Measurements from ENCODE around the gene DNAJB6.

The DNAJB6 gene

DNA sequence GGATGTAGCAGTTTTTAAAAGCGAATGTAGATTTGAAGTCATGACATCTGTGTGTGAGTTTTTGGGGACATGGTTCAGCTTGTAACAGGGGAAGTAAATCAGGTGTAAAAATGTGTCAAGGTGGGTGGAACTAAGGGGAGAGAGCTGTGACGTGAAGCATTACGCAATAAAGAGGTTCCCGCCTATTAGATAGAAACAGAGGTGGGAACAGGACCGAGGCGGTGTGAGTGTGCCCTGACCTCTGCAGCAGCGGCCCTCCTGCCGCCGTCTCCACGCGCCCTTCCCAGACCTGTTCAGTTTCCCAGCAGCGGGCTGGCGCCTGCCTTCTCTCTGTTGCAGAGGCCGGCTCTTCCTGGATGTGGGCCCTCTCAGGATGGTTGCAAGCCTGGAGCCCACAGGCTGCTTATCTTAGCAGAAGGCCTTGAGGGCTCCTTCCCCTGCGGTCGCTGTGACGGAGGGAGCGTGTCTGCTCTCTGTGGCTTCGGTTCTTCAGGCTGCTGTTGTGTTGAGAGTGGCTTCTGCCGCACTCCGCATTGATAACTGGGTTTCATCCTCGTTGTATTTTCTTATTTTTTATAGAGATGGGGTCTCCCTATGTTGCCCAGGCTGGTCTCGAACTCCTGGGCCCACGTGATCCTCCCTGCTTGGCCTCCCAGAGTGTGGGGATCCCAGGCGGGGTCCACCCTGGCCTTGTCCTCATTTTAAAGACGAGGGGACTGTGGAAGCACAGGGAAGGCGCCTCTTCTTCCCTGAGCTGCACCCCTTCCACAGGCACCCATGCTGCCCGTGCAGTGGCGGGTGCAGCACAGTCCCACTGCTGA, 65.0 kb downstream of the DNAJB6 start:
- H3K27ac ChIP-seq (ENCODE audit: low read depth, low read length), result no peak overlapping the region
- H3K4me3 ChIP-seq (ENCODE audit: low read depth in 1 of 5, low read length in 5 of 5), result no peak overlapping the region
- H3K9ac ChIP-seq (ENCODE audit: low read length in 5 of 5), result no peak overlapping the region
- peaks cover 0 to 67% (median 31%) of the 10 kb centered on the region in 5 donors for H3K36me3 ChIP-seq (ENCODE audit: control insufficient read depth in 5 of 5, insufficient read depth in 5 of 5, low read length in 5 of 5)
- H3K9me3 ChIP-seq (ENCODE audit: control insufficient read depth in 5 of 5, low read length in 5 of 5), result no peaks in the 10 kb centered on the region
- peaks cover 5 to 31% (median 22%) of the 10 kb centered on the region in 5 donors for H3K4me1 ChIP-seq (ENCODE audit: control insufficient read depth in 5 of 5, insufficient read depth in 5 of 5, low read length in 5 of 5)
- no peaks in the 10 kb centered on the region for H3K27me3 ChIP-seq (ENCODE audit: control insufficient read depth in 5 of 5, insufficient read depth in 4 of 5, low read length in 5 of 5)

DNA sequence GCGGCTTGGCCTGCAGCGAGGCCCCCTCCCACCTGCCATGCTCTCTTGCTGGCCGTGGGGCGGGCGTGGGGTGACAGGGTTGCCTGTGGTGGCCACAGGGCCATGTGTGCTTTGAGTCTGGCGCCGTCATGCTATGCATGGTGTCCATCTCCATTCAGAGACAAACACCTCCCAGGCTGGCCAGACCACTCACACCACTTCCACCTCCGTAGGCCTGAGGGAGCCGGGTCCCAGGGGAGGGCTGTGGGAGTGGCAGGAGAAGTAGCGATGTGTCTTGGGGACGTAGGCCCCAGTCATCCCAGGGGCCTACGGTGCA, 65.5 kb downstream of the DNAJB6 start:
- H3K36me3 ChIP-seq (ENCODE audit: control insufficient read depth in 5 of 5, insufficient read depth in 5 of 5, low read length in 5 of 5), result peaks cover 0 to 67% (median 28%) of the 10 kb centered on the region in 5 donors
- H3K27ac ChIP-seq (ENCODE audit: low read depth, low read length), result no peak overlapping the region
- peaks cover 5 to 30% (median 22%) of the 10 kb centered on the region in 5 donors for H3K4me1 ChIP-seq (ENCODE audit: control insufficient read depth in 5 of 5, insufficient read depth in 5 of 5, low read length in 5 of 5)
- no peaks in the 10 kb centered on the region for H3K27me3 ChIP-seq (ENCODE audit: control insufficient read depth in 5 of 5, insufficient read depth in 4 of 5, low read length in 5 of 5)
- no peaks in the 10 kb centered on the region for H3K9me3 ChIP-seq (ENCODE audit: control insufficient read depth in 5 of 5, low read length in 5 of 5)
- no peak overlapping the region for H3K9ac ChIP-seq (ENCODE audit: low read length in 5 of 5)
- no peak overlapping the region for H3K4me3 ChIP-seq (ENCODE audit: low read depth in 1 of 5, low read length in 5 of 5)

DNA sequence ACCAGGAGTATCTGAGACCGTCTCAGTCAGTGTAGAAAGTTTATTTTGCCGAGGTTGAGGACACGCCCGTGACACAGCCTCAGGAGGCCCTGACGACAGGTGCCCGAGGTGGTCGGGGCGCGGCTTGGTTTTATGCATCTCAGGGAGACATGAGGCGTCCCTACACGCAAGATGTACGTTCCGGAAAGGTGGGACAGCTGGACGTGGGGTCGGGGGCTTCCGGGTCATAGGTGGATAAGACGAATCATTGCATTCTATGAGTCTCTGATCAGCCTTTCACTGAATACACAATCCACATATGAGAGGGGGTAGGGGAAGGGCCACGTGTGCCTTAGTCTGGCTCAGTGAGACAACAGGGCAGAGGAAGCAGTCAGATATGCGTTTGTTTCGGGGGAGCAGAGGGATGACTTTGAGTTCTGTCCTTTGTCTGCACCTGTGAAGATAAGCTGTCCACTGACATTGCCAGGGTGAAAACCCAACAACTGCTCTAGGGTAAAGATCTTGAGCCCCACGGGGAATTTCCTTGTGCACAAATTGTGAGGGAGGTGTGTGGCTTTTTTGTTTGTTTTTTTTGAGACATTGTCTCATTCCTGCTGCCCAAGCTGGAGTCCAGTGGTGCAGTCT, 66.2 kb downstream of the DNAJB6 start:
- Histone ChIP-seq H3K9ac (ENCODE audit: low read length in 5 of 5) (no peak overlapping the region), H3K27me3 (ENCODE audit: control insufficient read depth in 5 of 5, insufficient read depth in 4 of 5, low read length in 5 of 5) (no peaks in the 10 kb centered on the region), H3K4me3 (ENCODE audit: low read depth in 1 of 5, low read length in 5 of 5) (no peak overlapping the region), H3K27ac (ENCODE audit: low read depth, low read length) (no peak overlapping the region), H3K9me3 (ENCODE audit: control insufficient read depth in 5 of 5, low read length in 5 of 5) (no peaks in the 10 kb centered on the region), H3K36me3 (ENCODE audit: control insufficient read depth in 5 of 5, insufficient read depth in 5 of 5, low read length in 5 of 5) (peaks cover 0 to 71% (median 34%) of the 10 kb centered on the region in 5 donors), H3K4me1 (ENCODE audit: control insufficient read depth in 5 of 5, insufficient read depth in 5 of 5, low read length in 5 of 5) (peaks cover 5 to 24% (median 15%) of the 10 kb centered on the region in 5 donors)

DNA sequence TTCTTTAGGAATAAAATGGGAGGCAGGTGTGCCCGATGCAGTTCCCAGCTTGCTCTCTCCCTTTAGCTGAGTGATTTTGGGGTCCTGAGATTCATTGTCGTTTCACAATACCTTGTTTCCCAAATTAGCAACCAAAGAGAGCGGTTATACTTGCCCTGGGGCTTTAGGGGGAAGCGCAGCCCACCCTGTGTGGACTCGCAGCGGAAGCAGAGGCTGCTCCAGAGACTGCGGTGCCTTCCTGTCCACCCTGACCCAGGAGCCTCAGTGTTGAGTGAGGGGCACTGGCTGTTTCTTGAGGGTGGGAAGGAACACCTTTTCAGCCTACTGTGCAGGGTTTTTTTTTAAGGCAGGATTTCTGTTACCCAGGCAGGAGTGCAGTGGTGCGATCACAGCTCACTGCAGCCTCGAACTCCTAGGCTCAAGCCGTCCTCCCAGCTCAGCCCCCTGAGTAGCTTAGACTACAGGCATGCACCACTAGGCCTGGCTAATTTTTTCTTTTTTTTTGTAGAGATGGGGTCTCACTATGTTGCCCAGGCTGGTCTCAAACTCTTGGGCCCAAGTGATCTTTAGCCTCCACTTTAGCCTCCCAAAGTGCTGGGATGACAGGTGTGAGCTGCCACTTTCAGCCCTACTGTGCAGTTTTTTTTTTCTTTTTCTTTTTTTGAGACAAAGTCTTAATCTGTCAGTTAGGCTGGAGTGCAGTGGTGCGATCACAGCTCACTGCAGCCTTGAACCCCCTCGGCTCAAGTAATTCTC, 67.0 kb downstream of the DNAJB6 start:
- Histone ChIP-seq H3K27me3 (ENCODE audit: control insufficient read depth in 5 of 5, insufficient read depth in 4 of 5, low read length in 5 of 5) (no peaks in the 10 kb centered on the region), H3K9ac (ENCODE audit: low read length in 5 of 5) (no peak overlapping the region), H3K36me3 (ENCODE audit: control insufficient read depth in 5 of 5, insufficient read depth in 5 of 5, low read length in 5 of 5) (peaks cover 0 to 77% (median 35%) of the 10 kb centered on the region in 5 donors), H3K27ac (ENCODE audit: low read depth, low read length) (no peak overlapping the region), H3K4me3 (ENCODE audit: low read depth in 1 of 5, low read length in 5 of 5) (no peak overlapping the region), H3K4me1 (ENCODE audit: control insufficient read depth in 5 of 5, insufficient read depth in 5 of 5, low read length in 5 of 5) (peaks cover 2 to 17% (median 7%) of the 10 kb centered on the region in 5 donors), H3K9me3 (ENCODE audit: control insufficient read depth in 5 of 5, low read length in 5 of 5) (no peaks in the 10 kb centered on the region)

DNA sequence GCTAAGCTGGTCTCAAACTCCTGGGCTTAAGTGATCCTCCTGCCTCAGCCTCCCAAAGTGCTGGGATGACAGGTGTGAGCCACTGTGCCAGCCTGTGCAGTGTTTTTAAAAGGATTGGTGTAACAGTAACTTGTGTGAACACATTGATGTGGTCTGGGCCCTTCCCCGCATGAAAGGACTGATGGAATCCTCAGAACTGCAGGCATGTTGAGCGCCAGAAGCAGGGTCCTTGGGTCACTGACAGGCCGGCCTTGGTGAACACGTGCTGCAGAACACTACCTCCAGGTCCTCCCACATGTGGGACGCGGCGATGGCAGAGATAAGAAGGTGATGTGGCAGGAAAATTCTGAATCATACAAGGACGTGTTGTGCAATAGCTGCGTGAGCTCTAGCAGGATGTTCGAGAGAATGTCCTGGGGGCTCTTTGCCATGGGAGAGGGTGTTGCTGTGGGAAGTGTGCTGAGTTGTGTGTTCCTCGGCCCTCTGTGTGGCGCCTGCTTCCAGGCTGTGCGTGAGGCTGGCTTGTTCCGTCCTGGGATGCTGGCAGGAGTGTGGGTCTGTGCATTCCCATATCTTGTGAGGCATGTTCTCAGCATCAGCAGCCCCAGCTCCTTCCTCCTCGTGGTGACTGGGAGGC, 68.2 kb downstream of the DNAJB6 start:
- Histone ChIP-seq H3K36me3 (ENCODE audit: control insufficient read depth in 5 of 5, insufficient read depth in 5 of 5, low read length in 5 of 5) (peaks cover 0 to 80% (median 38%) of the 10 kb centered on the region in 5 donors), H3K9ac (ENCODE audit: low read length in 5 of 5) (no peak overlapping the region), H3K4me1 (ENCODE audit: control insufficient read depth in 5 of 5, insufficient read depth in 5 of 5, low read length in 5 of 5) (peaks cover 0 to 11% (median 5%) of the 10 kb centered on the region in 5 donors), H3K4me3 (ENCODE audit: low read depth in 1 of 5, low read length in 5 of 5) (no peak overlapping the region), H3K27ac (ENCODE audit: low read depth, low read length) (no peak overlapping the region), H3K9me3 (ENCODE audit: control insufficient read depth in 5 of 5, low read length in 5 of 5) (no peaks in the 10 kb centered on the region), H3K27me3 (ENCODE audit: control insufficient read depth in 5 of 5, insufficient read depth in 4 of 5, low read length in 5 of 5) (no peaks in the 10 kb centered on the region)

DNA sequence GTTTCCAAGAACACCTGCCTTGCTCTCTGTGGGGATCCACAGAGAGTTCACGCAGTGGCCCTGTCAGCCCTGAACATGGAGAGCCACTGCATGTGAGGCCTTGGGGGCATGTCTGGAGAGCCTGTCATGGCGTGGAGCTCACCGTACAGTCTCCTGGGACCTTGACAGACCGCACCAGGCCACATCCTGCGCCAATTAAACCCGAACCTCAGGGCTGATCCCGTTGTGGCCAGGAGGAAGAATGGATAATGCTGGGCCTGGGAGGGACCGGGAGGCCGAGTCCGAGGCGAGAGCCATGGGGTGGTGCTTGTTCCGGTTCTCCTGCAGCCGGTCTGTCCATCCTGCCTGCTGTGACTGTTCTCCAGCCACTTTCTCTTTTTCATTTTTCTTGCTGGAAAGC, 68.7 kb downstream of the DNAJB6 start:
- no peaks in the 10 kb centered on the region for H3K27me3 ChIP-seq (ENCODE audit: control insufficient read depth in 5 of 5, insufficient read depth in 4 of 5, low read length in 5 of 5)
- no peaks in the 10 kb centered on the region for H3K9me3 ChIP-seq (ENCODE audit: control insufficient read depth in 5 of 5, low read length in 5 of 5)
- peaks cover 0 to 80% (median 38%) of the 10 kb centered on the region in 5 donors for H3K36me3 ChIP-seq (ENCODE audit: control insufficient read depth in 5 of 5, insufficient read depth in 5 of 5, low read length in 5 of 5)
- H3K4me3 ChIP-seq (ENCODE audit: low read depth in 1 of 5, low read length in 5 of 5), result no peak overlapping the region
- no peak overlapping the region for H3K27ac ChIP-seq (ENCODE audit: low read depth, low read length)
- H3K9ac ChIP-seq (ENCODE audit: low read length in 5 of 5), result no peak overlapping the region
- peaks cover 0 to 11% (median 5%) of the 10 kb centered on the region in 5 donors for H3K4me1 ChIP-seq (ENCODE audit: control insufficient read depth in 5 of 5, insufficient read depth in 5 of 5, low read length in 5 of 5)

DNA sequence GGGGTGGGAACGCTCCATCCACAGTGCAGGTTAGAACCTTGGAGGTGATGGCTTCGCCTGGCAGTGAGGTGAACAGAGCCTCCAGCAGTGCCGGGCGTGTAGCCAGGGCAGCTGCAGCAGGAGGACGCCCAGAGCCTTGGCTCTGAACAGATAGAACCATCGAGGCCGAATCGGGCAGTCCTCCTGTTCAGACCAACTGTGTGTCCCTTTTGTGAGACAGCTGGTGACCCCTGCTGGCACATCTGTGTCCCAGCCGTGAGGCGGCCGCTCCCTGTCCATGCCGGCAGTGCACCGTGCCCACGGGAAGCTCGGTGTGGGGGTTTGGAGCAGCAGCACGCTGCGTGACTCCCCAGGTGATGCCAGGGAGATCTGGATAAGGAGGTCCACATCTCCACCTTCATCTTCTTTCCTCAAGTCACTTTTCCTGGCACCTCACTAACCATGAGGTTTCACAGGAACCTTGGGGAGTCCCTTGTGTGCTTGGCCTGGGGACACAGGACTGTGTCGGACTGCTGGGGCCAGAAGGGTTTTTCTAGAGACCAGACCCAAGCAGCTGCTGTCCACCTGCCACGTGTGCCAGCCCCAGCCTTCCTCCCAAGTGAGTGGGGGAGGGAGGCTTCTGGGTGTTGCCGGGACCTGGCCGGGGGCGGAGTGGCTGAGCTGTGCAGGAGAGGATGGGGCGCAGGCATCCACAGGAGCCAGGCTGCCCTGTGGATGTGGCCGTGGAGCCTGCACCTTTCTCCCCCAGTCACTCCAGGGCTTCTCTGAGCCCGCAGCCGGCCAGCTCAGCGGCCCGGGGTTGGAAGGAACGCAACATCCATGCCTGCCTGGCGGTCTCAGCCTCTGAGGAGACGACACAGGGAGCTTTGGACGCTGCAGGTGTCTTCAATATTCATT, 69.4 kb downstream of the DNAJB6 start:
- Histone ChIP-seq H3K9ac (ENCODE audit: low read length in 5 of 5) (no peak overlapping the region), H3K27me3 (ENCODE audit: control insufficient read depth in 5 of 5, insufficient read depth in 4 of 5, low read length in 5 of 5) (no peaks in the 10 kb centered on the region), H3K4me1 (ENCODE audit: control insufficient read depth in 5 of 5, insufficient read depth in 5 of 5, low read length in 5 of 5) (peaks cover 0 to 11% (median 5%) of the 10 kb centered on the region in 5 donors), H3K27ac (ENCODE audit: low read depth, low read length) (no peak overlapping the region), H3K4me3 (ENCODE audit: low read depth in 1 of 5, low read length in 5 of 5) (no peak overlapping the region), H3K9me3 (ENCODE audit: control insufficient read depth in 5 of 5, low read length in 5 of 5) (no peaks in the 10 kb centered on the region), H3K36me3 (ENCODE audit: control insufficient read depth in 5 of 5, insufficient read depth in 5 of 5, low read length in 5 of 5) (peaks cover 0 to 80% (median 41%) of the 10 kb centered on the region in 5 donors)

DNA sequence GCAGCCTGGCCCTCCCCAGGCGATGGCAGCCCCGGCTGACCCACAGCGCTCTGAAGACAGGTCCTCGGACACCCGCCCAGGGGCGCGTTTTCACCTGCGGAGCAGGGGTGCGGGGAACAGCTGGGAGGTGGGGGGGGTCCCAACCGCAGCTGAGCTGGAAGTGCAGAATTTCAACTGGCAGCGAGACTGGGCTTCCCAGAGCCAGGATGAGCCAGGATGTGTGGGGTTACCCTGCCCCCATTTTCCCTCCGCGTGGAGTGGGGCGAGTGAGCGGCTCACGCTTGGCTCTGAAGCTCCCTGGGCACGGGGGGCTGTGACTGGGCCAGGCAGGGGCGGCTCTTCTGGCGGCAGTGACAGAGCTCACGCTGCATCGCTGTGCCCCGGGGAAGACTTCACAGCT, 70.2 kb downstream of the DNAJB6 start:
- Histone ChIP-seq H3K9ac (ENCODE audit: low read length in 5 of 5) (no peak overlapping the region), H3K27me3 (ENCODE audit: control insufficient read depth in 5 of 5, insufficient read depth in 4 of 5, low read length in 5 of 5) (no peaks in the 10 kb centered on the region), H3K27ac (ENCODE audit: low read depth, low read length) (no peak overlapping the region), H3K9me3 (ENCODE audit: control insufficient read depth in 5 of 5, low read length in 5 of 5) (no peaks in the 10 kb centered on the region), H3K4me1 (ENCODE audit: control insufficient read depth in 5 of 5, insufficient read depth in 5 of 5, low read length in 5 of 5) (peaks cover 0 to 11% (median 5%) of the 10 kb centered on the region in 5 donors), H3K4me3 (ENCODE audit: low read depth in 1 of 5, low read length in 5 of 5) (no peak overlapping the region), H3K36me3 (ENCODE audit: control insufficient read depth in 5 of 5, insufficient read depth in 5 of 5, low read length in 5 of 5) (peaks cover 0 to 80% (median 39%) of the 10 kb centered on the region in 5 donors)
